Left colon (tissue), 2 donors: ENCODE results near the gene USP25. TPM values are rescaled to one million over a fixed set of nuclear protein-coding genes. Genes with fewer than 3 reads are reported as not detected.

Source experiments
- ATAC-seq: fragments of 200-7000 bp; cut with Tn5 transposase; one replicate; pipeline ENCODE4 v1.9.1; 2020; ENCODE audit warnings: mild to moderate bottlenecking, moderate library complexity
- DNase-seq, 2 donors: peaks; one replicate each; pipeline ENCODE4 v3.0.0-alpha.2; 2020
- intact Hi-C, 2 donors: fragments of 100-400 bp; cut with DNase I in 1 of 2; cut with micrococcal nuclease in 1 of 2; formaldehyde crosslinking; loops; one replicate each; pipeline versions ENCODE4 v1.11.2 to v1.14.0; 2022; cut with DNase I, micrococcal nuclease
- long read RNA-seq: library from polyadenylated mRNA; unstranded; transcript quantifications from one replicate; pipeline ENCODE4 v2.0.0, GENCODE V29; 2021
- total RNA-seq, 2 donors: library from RNA; stranded (reverse); fragmentation: NEBNext Ultra II Directional; extraction: Animal tissue kit (Norgen Biotek cat#: 25700); gene quantifications; one replicate each; pipeline ENCODE4 v1.2.1, GENCODE V29; 2021
- donor health status: DM: no; HTN: no; CAD: no.
- donor health status: DM: yes; HTN: yes; CAD: no.

Gene USP25, protein sequence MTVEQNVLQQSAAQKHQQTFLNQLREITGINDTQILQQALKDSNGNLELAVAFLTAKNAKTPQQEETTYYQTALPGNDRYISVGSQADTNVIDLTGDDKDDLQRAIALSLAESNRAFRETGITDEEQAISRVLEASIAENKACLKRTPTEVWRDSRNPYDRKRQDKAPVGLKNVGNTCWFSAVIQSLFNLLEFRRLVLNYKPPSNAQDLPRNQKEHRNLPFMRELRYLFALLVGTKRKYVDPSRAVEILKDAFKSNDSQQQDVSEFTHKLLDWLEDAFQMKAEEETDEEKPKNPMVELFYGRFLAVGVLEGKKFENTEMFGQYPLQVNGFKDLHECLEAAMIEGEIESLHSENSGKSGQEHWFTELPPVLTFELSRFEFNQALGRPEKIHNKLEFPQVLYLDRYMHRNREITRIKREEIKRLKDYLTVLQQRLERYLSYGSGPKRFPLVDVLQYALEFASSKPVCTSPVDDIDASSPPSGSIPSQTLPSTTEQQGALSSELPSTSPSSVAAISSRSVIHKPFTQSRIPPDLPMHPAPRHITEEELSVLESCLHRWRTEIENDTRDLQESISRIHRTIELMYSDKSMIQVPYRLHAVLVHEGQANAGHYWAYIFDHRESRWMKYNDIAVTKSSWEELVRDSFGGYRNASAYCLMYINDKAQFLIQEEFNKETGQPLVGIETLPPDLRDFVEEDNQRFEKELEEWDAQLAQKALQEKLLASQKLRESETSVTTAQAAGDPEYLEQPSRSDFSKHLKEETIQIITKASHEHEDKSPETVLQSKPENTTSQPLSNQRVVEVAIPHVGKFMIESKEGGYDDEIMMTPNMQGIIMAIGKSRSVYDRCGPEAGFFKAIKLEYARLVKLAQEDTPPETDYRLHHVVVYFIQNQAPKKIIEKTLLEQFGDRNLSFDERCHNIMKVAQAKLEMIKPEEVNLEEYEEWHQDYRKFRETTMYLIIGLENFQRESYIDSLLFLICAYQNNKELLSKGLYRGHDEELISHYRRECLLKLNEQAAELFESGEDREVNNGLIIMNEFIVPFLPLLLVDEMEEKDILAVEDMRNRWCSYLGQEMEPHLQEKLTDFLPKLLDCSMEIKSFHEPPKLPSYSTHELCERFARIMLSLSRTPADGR
- 10 to 100 TPM; 33.8 to 38.9 TPM for total RNA-seq
- long read RNA-seq, full-length matches to known transcripts, result 15 of 24 reads
- long read RNA-seq, partial matches to known transcripts, result 3 of 24 reads
- long read RNA-seq, other reads (novel, unspliced or antisense), result 6 of 24 reads

DNA sequence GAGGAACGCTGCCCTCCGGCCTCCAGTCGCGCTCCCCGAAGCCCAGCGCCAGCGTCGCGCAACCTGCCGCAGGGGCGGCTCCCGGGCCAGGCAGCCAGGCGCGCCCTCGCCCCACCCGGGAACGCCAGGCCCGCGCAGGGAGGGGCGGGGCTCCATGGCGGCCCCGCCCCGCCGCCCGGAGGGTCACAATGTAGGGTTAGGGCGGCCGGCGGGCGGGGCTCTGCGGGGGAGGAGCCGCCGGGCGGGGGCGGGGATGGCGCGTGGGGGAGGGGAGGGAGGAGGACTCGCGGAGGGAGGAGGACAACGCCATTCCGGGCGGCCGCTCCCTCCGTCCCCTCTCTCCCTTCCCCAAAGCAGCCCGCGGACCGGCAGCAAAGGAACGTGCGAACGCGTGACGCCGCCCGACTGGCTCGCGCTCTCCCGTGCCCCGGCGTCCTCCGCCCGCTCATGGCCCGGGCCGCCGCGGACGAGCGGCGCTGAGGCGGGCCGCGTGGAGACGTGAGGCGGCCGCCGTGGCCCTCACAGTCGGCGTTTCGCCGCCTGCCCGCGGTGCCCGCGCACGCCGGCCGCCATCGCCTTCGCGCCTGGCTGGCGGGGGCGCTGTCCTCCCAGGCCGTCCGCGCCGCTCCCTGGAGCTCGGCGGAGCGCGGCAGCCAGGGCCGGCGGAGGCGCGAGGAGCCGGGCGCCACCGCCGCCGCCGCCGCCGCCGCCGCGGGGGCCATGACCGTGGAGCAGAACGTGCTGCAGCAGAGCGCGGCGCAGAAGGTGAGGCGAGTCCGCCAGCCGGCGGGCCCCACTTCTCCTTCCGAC lies at the start of gene USP25:
USP25 (plus strand) TSS at position 309 of the 810 bp plus-strand sequence; CDS start at position 721, 412 bp downstream.
- peak; percentile 91 for ATAC-seq
- peak; percentile 90 to 93 for DNase-seq
- intact Hi-C loops, result loop anchor here in 1 of 2 donors (5.0 kb wide), 1 partner anchor 97 kb away; no protein-coding TSS in a partner anchor

DNA sequence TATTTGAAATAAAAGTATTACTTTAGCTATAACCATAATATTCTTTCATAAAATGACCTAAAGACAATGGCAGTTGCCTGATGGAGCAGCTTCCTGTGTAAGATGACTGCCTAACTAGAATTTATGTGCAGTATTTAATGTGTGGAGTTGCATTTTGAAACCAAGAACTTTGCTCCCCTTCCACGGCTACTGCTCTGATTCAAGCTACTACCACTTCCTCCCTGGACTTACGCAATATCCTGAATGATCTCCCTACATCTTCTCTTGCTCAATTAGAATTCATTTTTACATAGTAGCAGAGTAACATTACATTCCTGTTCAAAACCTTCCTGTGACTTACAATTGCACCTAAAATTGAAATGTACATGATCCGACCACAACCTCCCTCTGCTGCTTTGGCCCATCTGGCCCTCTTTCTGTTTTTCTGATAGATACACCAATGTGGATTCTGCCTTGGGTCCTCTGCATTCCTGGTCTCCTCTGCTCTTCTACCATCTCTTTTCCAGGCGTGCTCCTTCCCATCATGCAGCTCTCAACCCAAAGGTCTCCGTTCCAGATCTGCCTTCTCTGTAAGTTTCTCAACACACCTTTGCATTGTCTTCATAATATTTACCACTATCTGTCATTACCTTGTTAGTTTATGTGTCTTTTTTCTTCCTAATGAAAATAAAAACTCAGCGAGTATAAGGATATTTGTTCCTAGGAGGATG lies 47.4 kb upstream of the USP25 start:
- ATAC-seq, result peak; percentile 82
- no peak for DNase-seq
- intact Hi-C loops, result no loop called here

DNA sequence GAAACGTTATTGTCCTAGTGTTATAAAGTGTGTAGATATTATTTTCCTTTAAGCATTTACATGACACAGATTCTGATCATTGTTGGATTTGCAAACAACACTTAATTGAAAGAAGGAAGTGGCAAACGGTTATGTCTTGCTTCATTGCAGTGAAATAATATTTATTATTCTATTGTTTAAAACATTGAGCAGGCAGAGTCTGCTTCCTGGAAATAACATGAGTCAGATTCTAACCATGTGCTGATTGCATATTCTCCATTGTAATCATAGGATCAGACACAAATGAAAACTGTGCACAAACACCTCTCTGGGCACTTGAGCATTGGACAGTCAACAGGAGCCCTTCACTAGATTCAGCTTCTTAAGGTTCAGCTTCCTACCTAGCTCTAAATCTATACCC lies 46.8 kb upstream of the USP25 start:
- DNase-seq (no peak), ATAC-seq (no peak)
- intact Hi-C loops, result no loop called here

DNA sequence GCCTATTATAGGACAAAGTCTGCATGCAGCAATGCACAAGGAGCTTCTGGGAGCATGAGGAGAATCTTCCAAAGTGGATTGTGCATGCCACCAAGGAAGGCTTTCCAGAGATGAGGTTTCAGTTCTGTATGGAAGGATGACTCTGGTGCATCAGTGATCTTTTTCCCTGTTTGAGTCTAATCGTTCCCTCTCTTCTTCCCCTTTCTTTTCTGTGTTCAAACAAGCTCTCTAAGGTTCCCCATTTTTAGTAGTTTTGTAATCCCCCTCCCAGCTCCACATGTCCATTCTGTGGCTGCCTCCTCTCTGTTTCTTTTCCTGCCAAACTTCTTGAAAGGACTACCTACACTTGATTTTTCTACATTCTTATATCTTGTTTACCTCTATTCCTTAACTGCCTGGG lies 43.3 kb upstream of the USP25 start:
- intact Hi-C loops, result no loop called here
- DNase-seq (no peak), ATAC-seq (no peak)

DNA sequence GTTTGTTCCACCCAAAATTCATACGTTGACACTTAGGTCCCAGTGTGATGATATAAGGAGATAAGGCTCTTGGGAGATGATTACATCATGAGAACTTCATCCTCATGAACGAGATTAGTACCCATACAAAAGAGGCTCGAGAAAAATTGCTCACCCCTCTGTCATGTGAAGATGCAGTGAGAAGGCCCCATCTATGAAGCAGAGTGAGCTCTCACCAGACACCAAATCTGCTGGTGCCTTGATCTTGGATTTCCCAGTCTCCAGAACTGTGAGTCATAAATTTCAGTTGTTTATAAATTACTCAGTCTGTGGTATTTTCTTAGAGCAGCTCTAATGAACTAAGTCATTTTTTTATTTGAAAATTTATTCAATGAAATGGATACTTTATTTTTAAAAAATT lies 42.6 kb upstream of the USP25 start:
- DNase-seq, result no peak
- ATAC-seq, result no peak
- intact Hi-C loops, result no loop called here

DNA sequence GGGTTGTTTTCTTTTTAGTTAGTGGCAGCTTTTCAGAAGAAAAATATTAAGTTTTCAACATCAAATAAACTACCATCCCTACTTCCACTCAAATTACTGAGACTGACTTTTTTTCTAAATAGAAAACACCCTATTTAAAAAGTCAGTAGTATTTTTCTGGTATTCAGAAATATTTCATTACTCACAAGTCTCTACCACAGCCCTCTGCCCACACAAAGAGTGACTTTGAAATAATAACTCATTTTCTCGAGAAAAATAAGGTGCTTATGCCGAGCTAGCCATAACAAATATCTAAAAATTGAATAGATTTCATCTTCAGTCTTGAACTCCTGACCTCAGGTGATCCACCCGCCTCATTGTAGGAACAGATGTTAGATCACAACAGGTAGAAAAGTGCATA lies 41.8 kb upstream of the USP25 start:
- intact Hi-C loops, result no loop called here
- no peak for ATAC-seq
- no peak for DNase-seq

DNA sequence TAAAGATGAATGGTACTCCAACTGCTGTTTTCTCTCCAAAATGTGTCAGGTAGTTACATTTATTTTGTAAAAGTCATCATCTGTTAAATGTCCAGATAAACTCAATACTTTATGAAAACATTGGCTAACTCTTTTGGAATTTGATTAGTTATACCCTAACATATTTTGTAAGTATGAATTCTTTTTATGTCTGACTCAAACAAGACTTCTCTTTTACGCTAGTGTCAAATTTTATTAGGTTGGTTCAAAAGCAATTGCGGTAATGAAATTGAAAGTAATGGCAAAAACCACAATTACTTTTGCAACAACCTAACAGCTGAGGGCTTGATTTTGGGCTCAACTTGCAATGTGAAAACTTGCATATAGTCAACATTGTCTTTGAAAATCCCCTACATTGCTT lies 41.0 kb upstream of the USP25 start:
- intact Hi-C loops, result no loop called here
- ATAC-seq (no peak), DNase-seq (no peak)

DNA sequence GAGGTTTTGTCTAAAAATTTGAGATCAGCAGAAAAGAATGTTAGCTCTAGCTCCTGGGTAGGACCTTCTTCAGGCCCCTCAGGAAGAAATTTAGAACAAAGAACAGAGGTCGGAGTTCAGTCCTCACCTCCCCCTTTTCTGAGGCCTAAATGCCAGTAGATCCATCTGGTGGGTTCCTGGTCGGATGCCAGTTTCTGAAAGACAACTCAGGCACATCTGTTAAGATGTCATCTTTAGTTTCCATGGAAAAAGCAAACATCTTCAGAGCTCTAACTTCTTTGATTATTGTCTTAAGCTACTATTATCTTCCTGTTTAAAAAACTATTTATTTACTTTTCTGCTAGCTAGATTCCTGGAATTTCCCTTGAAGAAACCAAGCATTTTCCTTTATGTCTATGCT lies 37.1 kb upstream of the USP25 start:
- intact Hi-C loops, result no loop called here
- ATAC-seq (no peak), DNase-seq (no peak)

DNA sequence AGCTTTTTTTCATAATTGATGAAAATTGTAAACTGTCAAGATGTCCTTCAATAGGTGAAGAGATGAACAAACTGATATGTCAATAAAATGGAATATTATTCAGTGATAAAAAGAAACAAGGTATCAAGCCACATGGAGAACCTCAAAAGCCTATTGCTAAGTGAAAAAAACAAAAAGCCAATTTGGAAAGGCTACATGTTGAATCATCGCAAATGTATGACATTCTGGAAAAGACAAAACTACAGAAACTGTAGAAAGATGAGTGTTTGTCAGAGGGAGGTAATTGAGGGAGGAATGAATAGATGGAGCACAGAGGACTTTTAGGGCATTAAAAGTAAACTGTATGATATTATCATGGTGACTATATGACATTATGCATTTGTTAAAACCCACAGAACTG lies 34.5 kb upstream of the USP25 start:
- ATAC-seq (no peak), DNase-seq (no peak)
- intact Hi-C loops, result no loop called here

DNA sequence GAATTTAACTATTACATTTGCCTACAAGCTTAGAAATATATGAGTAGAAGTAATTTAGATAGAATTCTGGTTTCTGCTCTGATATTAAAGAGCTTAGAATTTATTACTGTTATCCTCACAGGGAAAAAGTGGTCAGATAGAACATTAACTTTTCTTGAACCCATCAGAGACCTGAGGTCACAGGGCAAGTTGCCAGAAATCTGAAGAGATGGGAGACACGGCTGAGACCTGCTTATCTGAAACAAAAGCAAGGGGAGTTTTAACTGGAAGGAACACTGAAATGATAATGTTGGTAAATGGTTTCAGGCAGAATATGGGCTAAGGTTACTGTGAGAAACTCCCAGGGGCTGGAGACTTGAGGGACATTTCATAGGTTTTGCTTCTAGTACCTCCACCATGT lies 28.0 kb upstream of the USP25 start:
- DNase-seq (no peak), ATAC-seq (no peak)
- intact Hi-C loops, result no loop called here

DNA sequence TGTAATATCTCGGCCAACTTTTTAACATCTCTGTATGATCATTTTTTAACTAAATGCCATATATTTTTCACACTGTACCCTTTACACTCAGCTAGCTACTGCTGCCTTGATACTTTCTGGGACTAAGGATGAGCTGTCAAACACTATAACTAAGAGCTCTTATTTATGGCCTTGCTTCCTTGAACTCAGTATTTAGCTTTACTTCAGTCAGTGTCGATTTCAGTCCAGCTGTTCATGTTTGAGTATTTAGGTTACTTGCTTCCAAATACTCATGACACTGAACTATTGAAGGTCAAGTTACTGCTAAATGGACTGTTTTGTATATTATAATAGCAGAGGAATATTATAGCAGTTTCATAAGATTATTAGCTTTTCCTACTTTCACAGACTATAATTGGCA lies 25.9 kb upstream of the USP25 start:
- DNase-seq (no peak), ATAC-seq (no peak)
- intact Hi-C loops, result no loop called here

DNA sequence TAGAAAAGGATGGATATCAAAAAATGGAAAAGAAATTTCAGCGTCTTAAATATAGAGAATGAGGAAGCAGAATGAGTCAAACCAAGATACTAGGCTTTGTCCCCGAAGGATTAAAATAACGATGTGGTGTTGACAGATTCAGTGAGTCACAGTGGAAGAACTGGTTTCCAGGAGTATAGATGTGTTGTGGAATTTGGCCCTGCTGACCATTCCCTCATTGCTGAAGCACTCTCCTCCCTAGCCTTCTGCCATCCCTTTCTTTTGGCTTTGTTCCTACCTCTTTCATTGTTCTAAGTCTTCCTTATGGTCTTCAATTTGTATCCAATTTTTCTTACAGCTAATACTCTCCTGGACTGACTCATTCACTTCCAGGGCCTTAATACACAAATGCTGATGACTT lies 23.1 kb upstream of the USP25 start:
- ATAC-seq, result peak; percentile 99
- intact Hi-C loops, result no loop called here
- no peak for DNase-seq

DNA sequence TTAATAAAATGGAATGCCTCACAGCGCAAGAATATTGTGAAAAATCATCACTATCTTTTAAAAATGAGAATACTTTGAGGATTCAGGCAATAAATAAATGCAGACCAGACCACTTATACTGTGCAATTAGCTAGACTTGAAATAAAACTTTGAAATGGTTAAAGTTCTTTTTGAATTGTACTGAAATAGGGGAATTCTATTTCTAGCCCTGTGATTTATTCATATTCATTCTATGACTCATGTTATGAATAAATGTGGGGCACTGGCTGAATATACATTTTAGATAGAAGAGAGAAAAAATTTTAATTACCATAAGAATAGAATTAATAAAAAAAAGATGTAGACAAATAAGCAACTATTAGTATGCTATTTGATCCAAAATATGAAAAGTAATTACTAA lies 16.4 kb upstream of the USP25 start:
- DNase-seq, result no peak
- intact Hi-C loops, result no loop called here

DNA sequence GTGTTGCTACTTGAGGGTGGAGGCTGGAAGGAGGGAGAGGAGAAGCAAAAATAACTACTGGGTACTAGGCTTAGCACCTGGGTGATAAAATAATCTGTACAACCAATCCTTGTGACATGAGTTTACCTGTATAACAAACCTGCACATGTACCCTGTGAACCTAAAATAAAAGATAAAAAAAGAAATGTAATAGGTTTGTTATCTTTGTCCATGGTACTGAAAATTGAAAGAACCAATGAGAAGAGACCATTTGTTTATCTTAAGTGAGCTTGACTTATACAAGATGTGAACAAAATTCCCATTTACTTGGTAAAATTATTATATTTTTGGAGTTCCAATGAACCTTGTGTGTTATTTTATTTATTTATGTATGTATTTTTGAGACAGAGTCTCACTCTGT lies 11.1 kb upstream of the USP25 start:
- DNase-seq (no peak), ATAC-seq (no peak)
- intact Hi-C loops, result no loop called here

More for the DNA sequence above, 16.4 kb upstream of the USP25 start:
- ATAC-seq, result no peak

DNA sequence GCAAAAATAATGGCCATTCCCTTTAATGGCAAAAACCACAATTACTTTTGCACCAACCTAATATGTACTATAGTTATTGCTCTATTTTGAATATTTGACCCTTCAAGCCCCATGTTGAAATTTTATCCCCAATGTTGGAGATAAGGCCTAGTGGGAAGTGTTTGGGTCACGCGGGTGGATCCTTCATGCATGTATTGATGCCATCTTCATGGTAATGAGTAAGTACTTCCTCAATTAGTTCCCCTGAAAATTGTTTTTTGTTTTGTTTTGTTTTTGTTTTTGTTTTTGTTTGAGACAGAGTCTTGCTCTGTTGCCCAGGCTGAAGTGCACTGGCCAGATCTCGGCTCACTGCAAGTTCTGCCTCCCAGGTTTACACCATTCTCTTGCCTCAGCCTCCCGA lies 9.8 kb upstream of the USP25 start:
- intact Hi-C loops, result no loop called here
- DNase-seq (no peak), ATAC-seq (no peak)

DNA sequence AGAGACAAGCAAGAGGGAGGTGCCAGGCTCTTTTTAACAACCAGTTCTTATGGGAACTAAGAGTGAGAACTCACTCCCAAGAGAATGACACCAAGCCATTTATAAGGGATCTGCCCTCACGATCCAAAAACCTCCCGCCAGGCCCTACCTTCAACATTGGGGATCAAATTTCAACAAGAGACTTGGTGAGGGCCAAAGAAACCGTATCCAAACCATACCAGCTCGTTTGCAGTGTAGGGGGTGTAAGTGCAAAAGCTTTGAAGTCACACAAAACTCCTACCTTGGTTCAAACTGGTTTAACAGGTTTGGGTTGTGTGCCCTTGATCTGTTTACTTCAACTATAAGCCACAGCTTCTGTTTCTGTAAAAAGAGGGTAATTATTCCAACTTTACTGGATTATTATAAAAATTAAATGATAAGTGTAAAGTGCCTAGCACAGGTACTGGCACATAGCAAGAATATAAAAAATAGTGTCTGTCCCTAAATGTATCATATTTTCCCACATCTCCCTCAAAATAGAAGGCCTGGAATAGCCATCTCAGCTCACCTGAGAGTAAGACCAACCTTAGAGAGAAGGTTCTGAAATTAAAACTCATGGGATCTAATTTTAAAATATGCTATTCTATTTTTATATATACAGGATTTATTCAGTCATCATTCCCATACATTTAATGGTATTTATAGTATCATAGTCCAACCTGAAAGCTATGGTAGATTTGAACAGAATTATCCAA lies 7.0 kb upstream of the USP25 start:
- no peak for DNase-seq
- ATAC-seq, result peak; percentile 79
- intact Hi-C loops, result no loop called here

DNA sequence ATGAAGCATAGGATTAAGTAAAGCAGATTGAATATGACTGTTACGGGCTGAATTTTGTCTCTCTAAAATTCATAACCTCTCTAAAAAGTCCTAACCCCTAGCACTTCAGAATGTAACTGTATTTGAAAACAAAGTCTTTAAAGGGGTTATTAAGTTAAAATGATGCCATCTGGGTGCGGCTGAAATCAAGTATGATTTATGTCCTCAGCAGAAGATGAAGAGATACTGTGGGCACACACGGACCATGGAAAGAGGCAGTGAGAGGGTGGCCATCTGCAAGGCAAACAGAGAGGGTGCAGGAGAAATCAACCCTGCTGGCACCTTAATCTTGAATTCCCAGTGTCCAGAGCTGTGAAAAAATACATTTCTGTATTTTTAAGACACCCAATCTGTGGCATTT lies 3.8 kb upstream of the USP25 start:
- no peak for ATAC-seq

More for the DNA sequence above, 3.8 kb upstream of the USP25 start:
- DNase-seq, result no peak
- intact Hi-C loops, result no loop called here
